A549 (cell line): ENCODE results near the gene MFF.

Experiments
- CHD4 ChIP-seq: fragments of 200-600 bp; sonication (generic); IDR thresholded peaks from 2 replicates; pipeline ENCODE4 v1.6.1; 2016; ENCODE audit warnings: antibody characterized with exemption, mild to moderate bottlenecking, borderline replicate concordance
- CTCF ChIP-seq: fragments of >200 bp; sonication (Bioruptor Twin); formaldehyde crosslinking; IDR thresholded peaks from 3 replicates; pipeline ENCODE4 v1.5.1; 2016
- EP300 ChIP-seq, 2 experiments: fragments of >200 bp; sonication (Bioruptor Twin); formaldehyde crosslinking; IDR thresholded peaks; 2 replicates in 1 of 2; 3 replicates in 1 of 2; pipeline ENCODE4 v1.6.1; 2016 to 2017
- GATA3 ChIP-seq: IDR thresholded peaks from 2 replicates; pipeline ENCODE4 v1.6.1; 2012; ENCODE audit warnings: borderline replicate concordance
- POLR2A ChIP-seq: IDR thresholded peaks from 2 replicates; pipeline ENCODE4 v1.6.1; 2012; ENCODE audit warnings: mild to moderate bottlenecking, low read length

GRCh38 chr2:227366769-227367426 lies 41.8 kb downstream of the MFF start:
- peak; percentile 83; the same call in 1 of the 2 replicates for TF ChIP-seq GATA3
- peak; percentile 70 to 95; a peak in 4 of 5 replicates for TF ChIP-seq EP300 (IDR thresholded peaks at IDR 0.05)
- no peak for TF ChIP-seq CTCF
- no peak for TF ChIP-seq POLR2A
- no peak for TF ChIP-seq CHD4
